HepG2 (cell line): Measurements from ENCODE around the gene UTP25. TPM values are rescaled to one million over a fixed set of nuclear protein-coding genes. Genes with fewer than 3 reads are reported as not detected.

Source experiments
- ADNP ChIP-seq: sonication (generic); formaldehyde crosslinking; IDR thresholded peaks from 2 replicates; pipeline ENCODE4 v1.4.0; 2020; ENCODE audit warnings: missing genetic modification reagents
- ATF3 ChIP-seq: sonication (generic); formaldehyde crosslinking; IDR thresholded peaks from 2 replicates; pipeline ENCODE4 v1.4.0; 2020; ENCODE audit warnings: missing genetic modification reagents
- HOXA9 ChIP-seq: sonication (generic); formaldehyde crosslinking; IDR thresholded peaks from 2 replicates; pipeline ENCODE4 v1.8.1; 2022; ENCODE audit warnings: missing genetic modification reagents, mild to moderate bottlenecking, moderate library complexity, borderline replicate concordance
- KLF12 ChIP-seq: sonication (generic); formaldehyde crosslinking; IDR thresholded peaks from 2 replicates; pipeline ENCODE4 v1.4.0; 2020; ENCODE audit warnings: missing genetic modification reagents, borderline replicate concordance
- MED13 ChIP-seq: sonication (generic); formaldehyde crosslinking; IDR thresholded peaks from 2 replicates; pipeline ENCODE4 v1.5.0; 2020; ENCODE audit warnings: missing genetic modification reagents
- MLXIP ChIP-seq: sonication (generic); formaldehyde crosslinking; IDR thresholded peaks from 2 replicates; pipeline ENCODE4 v1.9.0; 2021; ENCODE audit warnings: missing genetic modification reagents, borderline replicate concordance
- MXI1 ChIP-seq: IDR thresholded peaks from 3 replicates; pipeline ENCODE4 v1.6.1; 2012; ENCODE audit warnings: low read depth, low read length, inconsistent platforms, borderline replicate concordance
- NFAT5 ChIP-seq: sonication (generic); formaldehyde crosslinking; IDR thresholded peaks from 2 replicates; pipeline ENCODE4 v1.4.0; 2020; ENCODE audit warnings: missing genetic modification reagents
- PLRG1 ChIP-seq: fragments of 450-650 bp; conservative IDR thresholded peaks from 2 replicates; pipeline ENCODE4 v1.6.1; 2016
- SETDB1 ChIP-seq: sonication (generic); formaldehyde crosslinking; IDR thresholded peaks from 2 replicates; pipeline ENCODE4 v1.5.1; 2020; ENCODE audit warnings: missing genetic modification reagents, mild to moderate bottlenecking, borderline replicate concordance
- SKIL ChIP-seq: sonication (generic); formaldehyde crosslinking; IDR thresholded peaks from 2 replicates; pipeline ENCODE4 v1.8.0; 2022; ENCODE audit warnings: missing genetic modification reagents, mild to moderate bottlenecking, moderate library complexity, borderline replicate concordance
- SMYD3 ChIP-seq: sonication (generic); formaldehyde crosslinking; IDR thresholded peaks from 2 replicates; pipeline ENCODE4 v1.8.1; 2023; ENCODE audit warnings: mild to moderate bottlenecking, missing genetic modification reagents
- TRAFD1 ChIP-seq: sonication (generic); formaldehyde crosslinking; IDR thresholded peaks from 2 replicates; pipeline ENCODE4 v1.5.1; 2020; ENCODE audit warnings: missing genetic modification reagents, mild to moderate bottlenecking, borderline replicate concordance
- ZNF576 ChIP-seq: sonication (generic); formaldehyde crosslinking; IDR thresholded peaks from 2 replicates; pipeline ENCODE4 v1.4.0; 2020; ENCODE audit warnings: mild to moderate bottlenecking, missing genetic modification reagents
- ZSCAN21 ChIP-seq: sonication (generic); formaldehyde crosslinking; IDR thresholded peaks from 2 replicates; pipeline ENCODE4 v1.8.0; 2022; ENCODE audit warnings: mild to moderate bottlenecking, missing genetic modification reagents, moderate library complexity, borderline replicate concordance
- polyA plus RNA-seq, 8 experiments: library from polyadenylated mRNA; depleted of rRNA in 3 of 8; stranded (reverse) in 7 of 8; unstranded in 1 of 8; fragments of >200 nt; fragmentation: Illumina TruSeq in 4 of 8; extraction: Trizol in 4 of 8; gene quantifications; 2 replicates each; pipeline versions ENCODE4 v1.2.1 to v1.2.3, GENCODE V29; 2011 to 2016; ENCODE audit warnings: low read depth in 4 of 8, missing spikeins in 1 of 8, mixed read lengths in 1 of 8; ENCODE audit not compliant: insufficient read depth in 1 of 8
- total RNA-seq, 5 experiments: library from RNA; depleted of rRNA; stranded (reverse); fragments of >200 nt; fragmentation: Illumina TruSeq; extraction: Trizol; gene quantifications; 2 replicates each; pipeline ENCODE4 v1.2.3, GENCODE V29; 2016; ENCODE audit warnings: low read depth in 1 of 5

The UTP25 gene
- total and polyA plus RNA-seq, 2 of the 13 experiments (the other 11 are each of a cell fraction or from before 2014, with no cell fraction given): 4.8 to 5.7 TPM

- peak; percentile 38; the same call in 1 of the 2 replicates for TF ChIP-seq NFAT5
- TF ChIP-seq ZNF576: no peak
- TF ChIP-seq HOXA9 (CRISPR knock-in tag): no peak
- no peak for TF ChIP-seq SMYD3 (CRISPR knock-in tag)
- TF ChIP-seq SKIL (CRISPR knock-in tag): no peak
- TF ChIP-seq PLRG1: no peak
- TF ChIP-seq TRAFD1 (CRISPR knock-in tag): no peak
- no peak for TF ChIP-seq SETDB1 (CRISPR knock-in tag)
- TF ChIP-seq ATF3 (CRISPR knock-in tag): no peak
- TF ChIP-seq MED13 (CRISPR knock-in tag): no peak
- no peak for TF ChIP-seq MLXIP (CRISPR knock-in tag)
- TF ChIP-seq ADNP (CRISPR knock-in tag): no peak
- peak; percentile 99 for TF ChIP-seq MXI1
- no peak for TF ChIP-seq ZSCAN21
- peak; percentile 63; the same call in 1 of the 2 replicates for TF ChIP-seq KLF12 (CRISPR knock-in tag)
Observed at GRCh38 chr1:209827384-209828262, at the start of gene UTP25 (continued).
